ENCODE measurements around the gene SETD6. TPM values are rescaled to one million over a fixed set of nuclear protein-coding genes. Genes with fewer than 3 reads are reported as not detected.

Gene SETD6
- total and polyA plus RNA-seq, 2 of the 13 experiments (the other 11 are each of a cell fraction or from before 2014, with no cell fraction given), result 24.0 to 25.7 TPM

- no peak for TF ChIP-seq MTA3 (CRISPR knock-in tag; IDR thresholded peaks at IDR 0.05)
- no peak; the same call in 1 of the 2 replicates for TF ChIP-seq ATF3 (CRISPR knock-in tag; IDR thresholded peaks at IDR 0.05)
- no peak; the same call in 1 of the 2 replicates for TF ChIP-seq ZNF710 (CRISPR knock-in tag; IDR thresholded peaks at IDR 0.05; ENCODE audit: borderline replicate concordance)
- TF ChIP-seq DMTF1 (CRISPR knock-in tag; IDR thresholded peaks at IDR 0.05), result no peak
- peak; percentile 92; the same call in 1 of the 2 replicates for TF ChIP-seq PAX8 (CRISPR knock-in tag; IDR thresholded peaks at IDR 0.05; ENCODE audit: borderline replicate concordance)
- peak; percentile 12; the same call in 1 of the 2 replicates for TF ChIP-seq CHD2 (IDR thresholded peaks at IDR 0.05; ENCODE audit: low read depth, low read length)
- no peak for TF ChIP-seq ZNF3 (CRISPR knock-in tag; IDR thresholded peaks at IDR 0.05)
- TF ChIP-seq SNAPC4 (CRISPR knock-in tag; IDR thresholded peaks at IDR 0.05), result peak; percentile 73; the same call in 1 of the 2 replicates
- peak; percentile 98 for TF ChIP-seq ZNF274 (CRISPR knock-in tag; IDR thresholded peaks at IDR 0.05)
- TF ChIP-seq YY1 (IDR thresholded peaks at IDR 0.05; ENCODE audit: insufficient read depth, insufficient replicate concordance, low read depth, low read length), result peak; percentile 85
- peak; percentile 99 for TF ChIP-seq ZNF704 (CRISPR knock-in tag; IDR thresholded peaks at IDR 0.05; ENCODE audit: borderline replicate concordance)
- TF ChIP-seq POGK (CRISPR knock-in tag; conservative IDR thresholded peaks at IDR 0.05), result peak; percentile 93
- TF ChIP-seq MTF2 (CRISPR knock-in tag; IDR thresholded peaks at IDR 0.05; ENCODE audit: borderline replicate concordance), result no peak; the same call in 1 of the 2 replicates
- no peak for TF ChIP-seq SMARCE1 (IDR thresholded peaks at IDR 0.05; ENCODE audit: borderline replicate concordance)
- peak; percentile 67 for TF ChIP-seq FOXO1 (CRISPR knock-in tag; IDR thresholded peaks at IDR 0.05)
These were observed at the start of gene SETD6 (continued) for GRCh38 chr16:58515125-58515870.

Data from HepG2 (cell line).